IMR-90 (cell line): ENCODE results near the gene IQGAP2. TPM values are rescaled to one million over a fixed set of nuclear protein-coding genes. Genes with fewer than 3 reads are reported as not detected.

Experiments used
- ATAC-seq: fragments of 200-7000 bp; cut with Tn5 transposase; 2 replicates; pipeline ENCODE4 v1.9.1; 2020; ENCODE audit warnings: low read depth, mild to moderate bottlenecking, moderate library complexity
- BruUV-seq: library from RNA; stranded (reverse); fragments of 400-500 nt; replicated peaks from 2 replicates; lab custom pipeline; 2021; lab: Mats Ljungman, UMichigan
- CTCF ChIA-PET: fragments of 300-600 bp; formaldehyde crosslinking; extraction: SDS; loops from one replicate; lab custom pipeline; 2021; ENCODE audit warnings: antibody characterized with exemption; lab: Yijun Ruan, JAX
- POLR2A ChIA-PET: fragments of 300-600 bp; sonication (Branson Sonifier 250); formaldehyde crosslinking; loops from one replicate; lab custom pipeline; 2022; ENCODE audit warnings: antibody characterized with exemption; ENCODE audit not compliant: unreplicated experiment; lab: Charles Lee
- DNase-seq: peaks from one replicate; pipeline ENCODE4 v3.0.0; 2013
- H2AFZ ChIP-seq: replicated peaks from 2 replicates; pipeline ENCODE3; 2013; ENCODE audit warnings: low read length, mild to moderate bottlenecking; ENCODE audit not compliant: poor library complexity
- H2AK5ac ChIP-seq: 2 replicates; pipeline ENCODE4 v1.6.1; 2013; ENCODE audit warnings: low read depth, low read length, inconsistent platforms
- H2AK9ac ChIP-seq: replicated peaks from 2 replicates; pipeline ENCODE3; 2013; ENCODE audit warnings: mild to moderate bottlenecking, low read depth, low read length, moderate library complexity; ENCODE audit not compliant: poor library complexity
- H2BK120ac ChIP-seq: 2 replicates; pipeline ENCODE4 v1.6.1; 2013; ENCODE audit warnings: low read depth, low read length, inconsistent platforms
- H2BK15ac ChIP-seq: 3 replicates; pipeline ENCODE4 v1.6.1; 2013; ENCODE audit warnings: low read depth, low read length, inconsistent platforms
- H2BK20ac ChIP-seq: 2 replicates; pipeline ENCODE4 v1.6.1; 2013; ENCODE audit warnings: low read depth, mild to moderate bottlenecking, inconsistent platforms, low read length, moderate library complexity
- H2BK5ac ChIP-seq: 2 replicates; pipeline ENCODE4 v1.6.1; 2013; ENCODE audit warnings: mild to moderate bottlenecking, low read depth, low read length, inconsistent platforms; ENCODE audit not compliant: poor library complexity, severe bottlenecking
- H3K14ac ChIP-seq: replicated peaks from 2 replicates; pipeline ENCODE4 v1.6.1; 2013; ENCODE audit warnings: low read depth, low read length, inconsistent platforms
- H3K18ac ChIP-seq: 2 replicates; pipeline ENCODE4 v1.6.1; 2013; ENCODE audit warnings: low read depth, low read length, control low read depth
- H3K23ac ChIP-seq: 2 replicates; pipeline ENCODE4 v1.6.1; 2013; ENCODE audit warnings: low read depth, low read length, inconsistent platforms
- H3K27ac ChIP-seq: 2 replicates; pipeline ENCODE4 v1.5.1; 2013; ENCODE audit warnings: mild to moderate bottlenecking, control low read depth, low read length; ENCODE audit not compliant: insufficient read depth
- H3K27me3 ChIP-seq: 2 replicates; pipeline ENCODE4 v1.6.1; 2013; ENCODE audit warnings: low read length; ENCODE audit not compliant: control insufficient read depth, insufficient read depth
- H3K36me3 ChIP-seq: 2 replicates; pipeline ENCODE4 v1.6.1; 2013; ENCODE audit warnings: low read length, mixed read lengths; ENCODE audit not compliant: control insufficient read depth, insufficient read depth
- H3K4ac ChIP-seq: 2 replicates; pipeline ENCODE4 v1.6.1; 2013; ENCODE audit warnings: low read depth, low read length, inconsistent platforms
- H3K4me1 ChIP-seq: 2 replicates; pipeline ENCODE4 v1.6.1; 2013; ENCODE audit warnings: low read length, mixed read lengths; ENCODE audit not compliant: control insufficient read depth, insufficient read depth
- H3K4me2 ChIP-seq: 2 replicates; pipeline ENCODE4 v1.6.1; 2013; ENCODE audit warnings: low read depth, mild to moderate bottlenecking, control low read depth, low read length, moderate library complexity
- H3K4me3 ChIP-seq: 2 replicates; pipeline ENCODE4 v1.5.1; 2013; ENCODE audit warnings: low read depth, mild to moderate bottlenecking, control low read depth, low read length, moderate library complexity; ENCODE audit not compliant: insufficient read depth
- H3K56ac ChIP-seq: 2 replicates; pipeline ENCODE4 v1.6.1; 2013; ENCODE audit warnings: low read length, inconsistent platforms; ENCODE audit not compliant: insufficient read depth; ENCODE audit errors: extremely low read depth
- H3K79me1 ChIP-seq, 2 experiments: 2 replicates each; pipeline ENCODE4 v1.6.1; 2013; ENCODE audit warnings: low read length in 2 of 2, inconsistent platforms in 1 of 2, low read depth in 1 of 2
- H3K9ac ChIP-seq: 2 replicates; pipeline ENCODE4 v1.6.1; 2013; ENCODE audit warnings: low read depth, low read length, control low read depth
- H3K9me1 ChIP-seq: 2 replicates; pipeline ENCODE4 v1.6.1; 2013; ENCODE audit warnings: low read length, inconsistent platforms; ENCODE audit not compliant: insufficient read depth
- H3K9me3 ChIP-seq: 2 replicates; pipeline ENCODE4 v1.6.1; 2013; ENCODE audit warnings: low read length; ENCODE audit not compliant: control insufficient read depth, insufficient read depth
- H4K20me1 ChIP-seq: 2 replicates; pipeline ENCODE4 v1.6.1; 2013; ENCODE audit warnings: low read length, inconsistent platforms; ENCODE audit not compliant: insufficient read depth
- H4K5ac ChIP-seq: 2 replicates; pipeline ENCODE4 v1.6.1; 2013; ENCODE audit warnings: mild to moderate bottlenecking, low read depth, low read length, control low read depth
- H4K8ac ChIP-seq, 2 experiments: 2 replicates each; pipeline ENCODE4 v1.6.1; 2013; ENCODE audit warnings: low read depth in 2 of 2, low read length in 2 of 2, control low read depth in 1 of 2, inconsistent platforms in 1 of 2
- H4K91ac ChIP-seq: 2 replicates; pipeline ENCODE4 v1.6.1; 2013; ENCODE audit warnings: low read depth, low read length, inconsistent platforms; ENCODE audit not compliant: insufficient read depth
- BHLHE40 ChIP-seq: fragments of 150-350 bp; IDR thresholded peaks from 2 replicates; pipeline ENCODE4 v1.6.1; 2016; ENCODE audit warnings: mild to moderate bottlenecking, low read depth, low read length
- CEBPB ChIP-seq: IDR thresholded peaks from 2 replicates; pipeline ENCODE4 v1.6.1; 2012; ENCODE audit warnings: low read depth, low read length, improper control_type of control experiment
- CHD1 ChIP-seq: IDR thresholded peaks from 2 replicates; pipeline ENCODE4 v1.6.1; 2012; ENCODE audit warnings: low read depth, low read length, improper control_type of control experiment
- FOS ChIP-seq: fragments of 150-350 bp; IDR thresholded peaks from 2 replicates; pipeline ENCODE4 v1.6.1; 2016; ENCODE audit warnings: low read depth, low read length
- MAFK ChIP-seq: IDR thresholded peaks from 2 replicates; pipeline ENCODE4 v1.6.1; 2012; ENCODE audit warnings: low read depth, low read length, improper control_type of control experiment
- NFE2L2 ChIP-seq: fragments of 150-350 bp; IDR thresholded peaks from 2 replicates; pipeline ENCODE4 v1.6.1; 2016; ENCODE audit warnings: low read depth, mild to moderate bottlenecking, low read length
- POLR2A ChIP-seq: IDR thresholded peaks from 2 replicates; pipeline ENCODE4 v1.6.1; 2012; ENCODE audit warnings: mild to moderate bottlenecking, low read depth, low read length
- RAD21 ChIP-seq: IDR thresholded peaks from 2 replicates; pipeline ENCODE4 v1.6.1; 2012; ENCODE audit warnings: low read length, improper control_type of control experiment
- RCOR1 ChIP-seq: IDR thresholded peaks from 2 replicates; pipeline ENCODE4 v1.6.1; 2012; ENCODE audit warnings: mild to moderate bottlenecking, low read length, improper control_type of control experiment; ENCODE audit not compliant: insufficient replicate concordance
- RFX5 ChIP-seq: IDR thresholded peaks from 2 replicates; pipeline ENCODE4 v1.8.0; 2012; ENCODE audit warnings: low read depth, mild to moderate bottlenecking, low read length, moderate library complexity
- SMC3 ChIP-seq: fragments of 150-350 bp; IDR thresholded peaks from 2 replicates; pipeline ENCODE4 v1.6.1; 2016; ENCODE audit warnings: low read depth, mild to moderate bottlenecking, antibody characterized with exemption, low read length, moderate library complexity
- WGBS, 2 experiments: methylation state at CpG; one replicate each; pipeline versions ENCODE4 v1.1.5 to v1.1.7; 2013; ENCODE audit warnings: missing lambda C conversion rate in 2 of 2; ENCODE audit not compliant: insufficient read length in 1 of 2; ENCODE audit errors: extremely low coverage in 2 of 2; 5-methylcytosine and 5-hydroxymethylcytosine counted together
- dilution Hi-C: fragments of 300-500 bp; cut with HindIII; formaldehyde crosslinking; loops from one replicate; pipeline ENCODE4 v1.14.3; 2018; ENCODE audit warnings: low sequenced_read_pairs; ENCODE audit not compliant: unreplicated experiment
- in situ Hi-C: fragments of 300-500 bp; cut with MboI; formaldehyde crosslinking; loops from 3 replicates; pipeline ENCODE4 v1.14.3; 2019; ENCODE audit warnings: low sequenced_read_pairs, inconsistent platforms, mixed read lengths
- intact Hi-C: fragments of 100-400 bp; cut with micrococcal nuclease; formaldehyde crosslinking; loops from 2 replicates; pipeline ENCODE4 v1.10.0; 2022
- polyA plus RNA-seq, 3 experiments: library from polyadenylated mRNA; depleted of rRNA; stranded (reverse); fragments of >200 nt; gene quantifications; 2 replicates each; pipeline ENCODE4 v1.2.3, GENCODE V29; 2012; ENCODE audit warnings: low replicate concordance in 1 of 3
- total RNA-seq: library from RNA; depleted of rRNA; stranded (reverse); fragments of >200 nt; gene quantifications from 2 replicates; pipeline ENCODE4 v1.2.3, GENCODE V29; 2012
- TF ChIP-seq, protein P1 (sequence below): fragments of 150-350 bp; IDR thresholded peaks from 2 replicates; pipeline ENCODE4 v1.6.1; 2017; ENCODE audit warnings: mild to moderate bottlenecking, antibody characterized with exemption, low read length, low read depth
- TF ChIP-seq, protein P2 (sequence below): conservative IDR thresholded peaks from 2 replicates; pipeline ENCODE4 v1.5.1; 2012; ENCODE audit warnings: mild to moderate bottlenecking, low read depth, low read length, improper control_type of control experiment

IQGAP2 gene
- total and polyA plus RNA-seq, 2 of the 4 experiments (the other 2 are of a cell fraction), result 0.21 to 0.36 TPM

DNA sequence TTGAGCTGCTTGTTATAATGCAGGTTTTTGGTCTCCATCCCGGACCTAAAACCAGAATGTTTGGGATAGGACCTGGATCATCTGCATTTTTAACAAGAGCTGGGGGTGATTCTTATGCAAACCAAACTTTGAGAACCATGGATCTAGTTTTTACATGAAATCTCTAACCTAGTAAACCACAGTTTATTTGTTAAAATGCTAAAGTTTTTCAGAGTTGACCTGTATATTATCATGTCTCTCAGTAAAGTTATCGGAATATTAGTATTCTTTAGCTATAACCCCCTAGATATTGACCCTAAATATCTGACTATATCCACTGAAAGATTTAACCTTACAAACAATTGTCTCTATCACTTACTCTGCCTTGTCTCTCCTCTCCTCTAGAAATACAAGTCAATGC, 341.5 kb downstream of the IQGAP2 start:
- H3K4ac ChIP-seq, result no peak overlapping the region
- no peak overlapping the region for H2AK5ac ChIP-seq
- H2BK5ac ChIP-seq, result no peak overlapping the region
- no peak overlapping the region for H3K9ac ChIP-seq
- H3K18ac ChIP-seq, result no peak overlapping the region
- ChIA-PET POLR2A (no interaction called here), CTCF (interaction anchor here (0.9 kb wide), 1 partner anchor 29 kb away, joined by 3 read pairs; no protein-coding TSS in a partner anchor)
- H2BK20ac ChIP-seq, result no peak overlapping the region
- in situ Hi-C loops, result no loop called here
- H3K56ac ChIP-seq, result no peak overlapping the region
- H4K91ac ChIP-seq, result no peak overlapping the region
- intact Hi-C loops, result no loop called here
- BruUV-seq, result no TSS peak
- H3K79me1 ChIP-seq, result no peaks in the 10 kb centered on the region
- H3K14ac ChIP-seq, result no peak overlapping the region
- H3K9me3 ChIP-seq, result no peaks in the 10 kb centered on the region; the same call in 1 of the 2 replicates
- dilution Hi-C loops, result no loop called here
- H3K4me2 ChIP-seq, result no peak overlapping the region
- H2AK9ac ChIP-seq, result no peak overlapping the region
- H4K8ac ChIP-seq, result no peak overlapping the region
- WGBS, 2 experiments, result no CpG with 5 or more reads among the region's 2 CpGs
- no peak overlapping the region for H2AFZ ChIP-seq
- DNase-seq (no peak), ATAC-seq (no peak)
- H3K36me3 ChIP-seq, result no peaks in the 10 kb centered on the region
- no peak overlapping the region for H2BK120ac ChIP-seq
- no peaks in the 10 kb centered on the region for H3K27me3 ChIP-seq
- H3K9me1 ChIP-seq, result no peaks in the 10 kb centered on the region; the same call in 1 of the 2 replicates
- no peak overlapping the region for H3K4me3 ChIP-seq
- H3K4me1 ChIP-seq, result peaks cover 3% of the 10 kb centered on the region; the same call in 1 of the 2 replicates
- no peak for TF ChIP-seq RAD21
- no peak for TF ChIP-seq MAFK
- no peak for TF ChIP-seq SMC3
- TF ChIP-seq, protein P1, sequence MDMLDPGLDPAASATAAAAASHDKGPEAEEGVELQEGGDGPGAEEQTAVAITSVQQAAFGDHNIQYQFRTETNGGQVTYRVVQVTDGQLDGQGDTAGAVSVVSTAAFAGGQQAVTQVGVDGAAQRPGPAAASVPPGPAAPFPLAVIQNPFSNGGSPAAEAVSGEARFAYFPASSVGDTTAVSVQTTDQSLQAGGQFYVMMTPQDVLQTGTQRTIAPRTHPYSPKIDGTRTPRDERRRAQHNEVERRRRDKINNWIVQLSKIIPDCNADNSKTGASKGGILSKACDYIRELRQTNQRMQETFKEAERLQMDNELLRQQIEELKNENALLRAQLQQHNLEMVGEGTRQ, result no peak
- TF ChIP-seq POLR2A, result no peak
- no peak for TF ChIP-seq CHD1
- no peak for TF ChIP-seq NFE2L2
- TF ChIP-seq RFX5, result no peak
- TF ChIP-seq BHLHE40, result no peak
- no peak for TF ChIP-seq RCOR1
- TF ChIP-seq FOS, result no peak
- TF ChIP-seq, protein P2, sequence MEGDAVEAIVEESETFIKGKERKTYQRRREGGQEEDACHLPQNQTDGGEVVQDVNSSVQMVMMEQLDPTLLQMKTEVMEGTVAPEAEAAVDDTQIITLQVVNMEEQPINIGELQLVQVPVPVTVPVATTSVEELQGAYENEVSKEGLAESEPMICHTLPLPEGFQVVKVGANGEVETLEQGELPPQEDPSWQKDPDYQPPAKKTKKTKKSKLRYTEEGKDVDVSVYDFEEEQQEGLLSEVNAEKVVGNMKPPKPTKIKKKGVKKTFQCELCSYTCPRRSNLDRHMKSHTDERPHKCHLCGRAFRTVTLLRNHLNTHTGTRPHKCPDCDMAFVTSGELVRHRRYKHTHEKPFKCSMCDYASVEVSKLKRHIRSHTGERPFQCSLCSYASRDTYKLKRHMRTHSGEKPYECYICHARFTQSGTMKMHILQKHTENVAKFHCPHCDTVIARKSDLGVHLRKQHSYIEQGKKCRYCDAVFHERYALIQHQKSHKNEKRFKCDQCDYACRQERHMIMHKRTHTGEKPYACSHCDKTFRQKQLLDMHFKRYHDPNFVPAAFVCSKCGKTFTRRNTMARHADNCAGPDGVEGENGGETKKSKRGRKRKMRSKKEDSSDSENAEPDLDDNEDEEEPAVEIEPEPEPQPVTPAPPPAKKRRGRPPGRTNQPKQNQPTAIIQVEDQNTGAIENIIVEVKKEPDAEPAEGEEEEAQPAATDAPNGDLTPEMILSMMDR, result no peak
- TF ChIP-seq CEBPB, result no peak
- no peak overlapping the region for H3K23ac ChIP-seq
- H4K20me1 ChIP-seq, result no peaks in the 10 kb centered on the region
- H2BK15ac ChIP-seq, result no peak overlapping the region
- H4K5ac ChIP-seq, result no peak overlapping the region
- no peak overlapping the region for H3K27ac ChIP-seq
